Embryonic facial prominence (tissue), 1 donor: ENCODE measurements around the gene DDX47.
"Not testable (repeated sequence)": the region's sequence is repeated elsewhere in the genome, so short reads cannot be mapped to it uniquely, and the experiment has no call there.

Experiments
- DNase-seq: peaks from one replicate; pipeline ENCODE4 v3.0.0-alpha.2; 2016; ENCODE audit errors: extremely low spot score

The DDX47 gene

GRCh38 chr12:12796928-12797793 is 16.0 kb upstream of the DDX47 start:
- DNase-seq = no peak

- no peak for DNase-seq
Observed at GRCh38 chr12:12797794-12798152, 15.4 kb upstream of the DDX47 start.

- DNase-seq = no peak
Observed at GRCh38 chr12:12798480-12798879, 14.7 kb upstream of the DDX47 start.

GRCh38 chr12:12799163-12799920 is 13.8 kb upstream of the DDX47 start:
- no peak for DNase-seq

GRCh38 chr12:12800406-12801180 is 12.6 kb upstream of the DDX47 start:
- DNase-seq = no peak

GRCh38 chr12:12801656-12802055 is 11.5 kb upstream of the DDX47 start:
- DNase-seq = not testable (repeated sequence)

GRCh38 chr12:12803186-12803585 is 10.0 kb upstream of the DDX47 start:
- no peak for DNase-seq

GRCh38 chr12:12804011-12804410 is 9.1 kb upstream of the DDX47 start:
- no peak for DNase-seq

GRCh38 chr12:12804432-12804886 is 8.7 kb upstream of the DDX47 start:
- no peak for DNase-seq

- no peak for DNase-seq
Observed at GRCh38 chr12:12806784-12807516, 6.2 kb upstream of the DDX47 start.

- not testable (repeated sequence) for DNase-seq
Observed at GRCh38 chr12:12807517-12807903, 5.6 kb upstream of the DDX47 start.

GRCh38 chr12:12807970-12808702 is 5.0 kb upstream of the DDX47 start:
- DNase-seq = no peak

- no peak for DNase-seq
Observed at GRCh38 chr12:12810553-12811021, 2.6 kb upstream of the DDX47 start.

- DNase-seq = no peak
Observed at GRCh38 chr12:12811343-12811742, 1.8 kb upstream of the DDX47 start.

GRCh38 chr12:12812174-12812573 is 972 bp upstream of the DDX47 start:
- DNase-seq = no peak

- no peak for DNase-seq
Observed at GRCh38 chr12:12812618-12813119, 477 bp upstream of the DDX47 start.

- DNase-seq = no peak
Observed at GRCh38 chr12:12817616-12818015, 4.5 kb downstream of the DDX47 start.

GRCh38 chr12:12818701-12819100 is 5.6 kb downstream of the DDX47 start:
- no peak for DNase-seq

- DNase-seq = no peak
Observed at GRCh38 chr12:12819221-12819620, 6.1 kb downstream of the DDX47 start.

- DNase-seq = no peak
Observed at GRCh38 chr12:12819752-12820311, 6.7 kb downstream of the DDX47 start.
